Testis (tissue), 5 donors: ENCODE results near the gene MED26. TPM values are rescaled to one million over a fixed set of nuclear protein-coding genes. Genes with fewer than 3 reads are reported as not detected.
A peak's percentile ranks its signal among the peaks of the same experiment; 100 is the strongest.
"Not testable (repeated sequence)": the region's sequence is repeated elsewhere in the genome, so short reads cannot be mapped to it uniquely, and the experiment has no call there.

Experiments
- DNase-seq: peaks from one replicate; pipeline ENCODE4 v3.0.0-alpha.2; 2019
- H3K27ac ChIP-seq, 2 donors: fragments of 200-600 bp; sonication (generic); one replicate each; pipeline ENCODE4 v1.5.1; 2019
- H3K27me3 ChIP-seq: fragments of 200-600 bp; sonication (generic); one replicate; pipeline ENCODE4 v1.5.1; 2019
- H3K36me3 ChIP-seq: fragments of 200-600 bp; sonication (generic); one replicate; pipeline ENCODE4 v1.5.1; 2017; ENCODE audit warnings: low read depth; ENCODE audit errors: missing control alignments
- H3K4me1 ChIP-seq: fragments of 200-600 bp; sonication (generic); one replicate; pipeline ENCODE4 v1.5.1; 2019
- H3K4me3 ChIP-seq, 2 donors: fragments of 200-600 bp; sonication (generic); one replicate each; pipeline ENCODE4 v1.5.1; 2017 to 2019
- H3K9me3 ChIP-seq: fragments of 200-600 bp; sonication (generic); one replicate; pipeline ENCODE4 v1.5.1; 2017
- POLR2A ChIP-seq: fragments of 450-650 bp; IDR thresholded peaks from one replicate; pipeline ENCODE4 v1.6.1; 2017; ENCODE audit warnings: antibody characterized with exemption, mild to moderate bottlenecking, moderate library complexity
- WGBS, 2 donors: methylation state at CpG; one replicate each; pipeline ENCODE4 v1.1.5; 2018; 5-methylcytosine and 5-hydroxymethylcytosine counted together
- intact Hi-C: fragments of 100-400 bp; cut with DNase I; formaldehyde crosslinking; loops from one replicate; pipeline ENCODE4 v1.15.1; 2023; ENCODE audit warnings: low total_unique reads
- long read RNA-seq, 2 donors: transcript quantifications; one replicate each; lab custom pipeline, GENCODE V29; 2026
- polyA plus RNA-seq: library from polyadenylated mRNA; stranded (reverse); fragments of 350-450 nt; fragmentation: Illumina TruSeq; extraction: RNeasy Lipid Tissue Mini Kit (QIAGEN cat#74804); gene quantifications from one replicate; pipeline ENCODE4 v1.2.3, GENCODE V29; 2014; ENCODE audit warnings: low read depth, low replicate concordance; ENCODE audit not compliant: insufficient read depth
- total RNA-seq, 2 donors: library from RNA; depleted of rRNA; stranded (reverse); fragments of >200 nt; gene quantifications; one replicate each; pipeline ENCODE4 v1.2.3, GENCODE V29; 2016
- TF ChIP-seq, protein P1 (sequence below), 3 experiments: fragments of 450-650 bp in 2 of 3; fragments of 200-600 bp in 1 of 3; sonication (generic) in 1 of 3; IDR thresholded peaks; one replicate each; pipeline ENCODE4 v1.5.1; 2016 to 2019; ENCODE audit warnings: antibody characterized with exemption in 3 of 3, mild to moderate bottlenecking in 2 of 3, moderate library complexity in 1 of 3

The MED26 gene, protein sequence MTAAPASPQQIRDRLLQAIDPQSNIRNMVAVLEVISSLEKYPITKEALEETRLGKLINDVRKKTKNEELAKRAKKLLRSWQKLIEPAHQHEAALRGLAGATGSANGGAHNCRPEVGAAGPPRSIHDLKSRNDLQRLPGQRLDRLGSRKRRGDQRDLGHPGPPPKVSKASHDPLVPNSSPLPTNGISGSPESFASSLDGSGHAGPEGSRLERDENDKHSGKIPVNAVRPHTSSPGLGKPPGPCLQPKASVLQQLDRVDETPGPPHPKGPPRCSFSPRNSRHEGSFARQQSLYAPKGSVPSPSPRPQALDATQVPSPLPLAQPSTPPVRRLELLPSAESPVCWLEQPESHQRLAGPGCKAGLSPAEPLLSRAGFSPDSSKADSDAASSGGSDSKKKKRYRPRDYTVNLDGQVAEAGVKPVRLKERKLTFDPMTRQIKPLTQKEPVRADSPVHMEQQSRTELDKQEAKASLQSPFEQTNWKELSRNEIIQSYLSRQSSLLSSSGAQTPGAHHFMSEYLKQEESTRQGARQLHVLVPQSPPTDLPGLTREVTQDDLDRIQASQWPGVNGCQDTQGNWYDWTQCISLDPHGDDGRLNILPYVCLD
- 10 to 100 TPM; 66.1 to 66.5 TPM for total RNA-seq
- 80.8 TPM for polyA plus RNA-seq
- long read RNA-seq, donor 1, transcript MED26-201 (3 exons, 3,174 nt), result minor isoform, 10 of 41 reads
- long read RNA-seq, donor 1, transcript MED26-202 (1 exons, 3,871 nt), result major isoform, 31 of 41 reads
- long read RNA-seq, donor 1, partial matches to known transcripts, result 0 of 41 reads
- long read RNA-seq, donor 1, other reads (novel, unspliced or antisense), result 0 of 41 reads
- long read RNA-seq, donor 2, transcript MED26-201 (3 exons, 3,174 nt), result minor isoform, 8 of 22 reads
- long read RNA-seq, donor 2, transcript MED26-202 (1 exons, 3,871 nt), result major isoform, 14 of 22 reads
- long read RNA-seq, donor 2, partial matches to known transcripts, result 0 of 22 reads
- long read RNA-seq, donor 2, other reads (novel, unspliced or antisense), result 0 of 22 reads

DNA sequence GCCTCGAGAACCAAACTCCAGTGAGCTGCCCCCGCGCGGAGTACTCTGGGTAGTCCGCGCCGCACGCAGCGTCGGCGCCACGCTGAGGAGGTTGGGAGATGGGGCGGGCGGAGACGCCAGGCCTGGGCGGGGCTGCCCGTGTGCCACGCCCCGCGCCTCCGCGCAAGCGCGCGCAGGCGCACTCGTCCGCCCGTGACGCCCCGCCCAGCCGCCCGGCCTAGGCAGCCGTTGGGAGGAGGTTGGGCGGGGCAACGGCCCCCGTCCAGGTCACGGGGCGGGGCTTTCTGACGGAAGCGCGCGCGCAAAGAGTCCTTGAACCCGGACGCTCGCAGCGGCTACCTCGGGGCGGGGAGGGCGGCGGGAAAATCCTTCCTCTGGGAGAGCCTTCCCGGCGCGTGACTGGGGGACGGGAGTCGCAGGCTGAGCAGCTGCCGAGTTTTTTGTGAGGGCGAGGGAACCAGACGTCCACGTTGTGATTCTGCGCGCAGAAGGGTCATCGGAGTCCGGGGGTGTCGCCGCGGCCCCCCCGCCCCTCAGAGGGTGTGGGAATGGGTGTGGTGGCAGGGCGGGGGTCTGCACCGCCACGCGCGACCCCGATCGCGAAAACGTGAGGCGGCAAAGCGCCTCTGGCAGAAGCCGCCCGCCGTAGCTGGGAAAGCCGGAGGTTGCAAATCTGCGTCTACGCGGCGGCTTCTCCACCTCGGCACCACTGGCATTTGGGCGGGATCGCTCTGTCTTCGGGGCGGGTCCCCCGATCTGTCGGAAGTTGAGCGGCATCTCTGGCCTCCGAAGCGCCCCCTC, at the start of gene MED26:
MED26 (minus strand) TSS at position 22 of the 801 bp plus-strand sequence. CDS start 261 bp downstream, outside the sequence.
- peak; percentile 54 for TF ChIP-seq POLR2A
- TF ChIP-seq, protein P1, sequence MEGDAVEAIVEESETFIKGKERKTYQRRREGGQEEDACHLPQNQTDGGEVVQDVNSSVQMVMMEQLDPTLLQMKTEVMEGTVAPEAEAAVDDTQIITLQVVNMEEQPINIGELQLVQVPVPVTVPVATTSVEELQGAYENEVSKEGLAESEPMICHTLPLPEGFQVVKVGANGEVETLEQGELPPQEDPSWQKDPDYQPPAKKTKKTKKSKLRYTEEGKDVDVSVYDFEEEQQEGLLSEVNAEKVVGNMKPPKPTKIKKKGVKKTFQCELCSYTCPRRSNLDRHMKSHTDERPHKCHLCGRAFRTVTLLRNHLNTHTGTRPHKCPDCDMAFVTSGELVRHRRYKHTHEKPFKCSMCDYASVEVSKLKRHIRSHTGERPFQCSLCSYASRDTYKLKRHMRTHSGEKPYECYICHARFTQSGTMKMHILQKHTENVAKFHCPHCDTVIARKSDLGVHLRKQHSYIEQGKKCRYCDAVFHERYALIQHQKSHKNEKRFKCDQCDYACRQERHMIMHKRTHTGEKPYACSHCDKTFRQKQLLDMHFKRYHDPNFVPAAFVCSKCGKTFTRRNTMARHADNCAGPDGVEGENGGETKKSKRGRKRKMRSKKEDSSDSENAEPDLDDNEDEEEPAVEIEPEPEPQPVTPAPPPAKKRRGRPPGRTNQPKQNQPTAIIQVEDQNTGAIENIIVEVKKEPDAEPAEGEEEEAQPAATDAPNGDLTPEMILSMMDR (IDR thresholded peaks at IDR 0.05), result peak in 1 of 3 experiments; percentile 9
- 0% methylated on average over 12 to 59 of the region's 98 CpGs for WGBS, 2 donors
- Histone ChIP-seq H3K27me3 (no peaks in the 10 kb centered on the region), H3K9me3 (no peaks in the 10 kb centered on the region), H3K4me1 (peaks cover 29% of the 10 kb centered on the region), H3K4me3 (peak within 1 kb of the TSS; percentile 98 to 100), H3K36me3 (no peaks in the 10 kb centered on the region), H3K27ac (peak within 1 kb of the TSS; percentile 98)
- DNase-seq, result peak; percentile 97
- intact Hi-C loops, result no loop called here

DNA sequence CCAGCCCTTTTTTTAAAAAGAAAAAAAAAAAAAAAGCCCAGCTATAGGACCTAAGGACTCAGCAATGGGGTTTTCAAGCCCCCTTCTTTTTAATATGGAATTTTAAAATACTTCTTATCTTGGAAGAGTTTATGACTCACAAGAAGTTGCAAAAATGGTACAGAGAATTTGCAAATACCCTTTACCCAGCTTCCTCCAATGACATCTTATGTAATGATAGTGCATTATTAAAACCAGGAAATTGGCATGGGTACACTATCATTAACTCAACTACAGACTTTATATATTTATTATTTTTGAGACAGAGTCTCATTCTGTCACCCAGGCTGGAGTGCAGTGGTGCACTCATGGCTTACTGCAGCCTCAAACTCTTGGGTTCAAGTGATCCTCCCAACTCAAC, 49.1 kb upstream of the MED26 start:
- Histone ChIP-seq H3K27me3 (no peaks in the 10 kb centered on the region), H3K4me1 (no peaks in the 10 kb centered on the region), H3K27ac (no peak overlapping the region), H3K36me3 (no peaks in the 10 kb centered on the region), H3K4me3 (no peak overlapping the region), H3K9me3 (no peaks in the 10 kb centered on the region)
- DNase-seq, result no peak
- TF ChIP-seq, protein P1 (IDR thresholded peaks at IDR 0.05), result no peak
- no peak for TF ChIP-seq POLR2A
- intact Hi-C loops, result no loop called here

DNA sequence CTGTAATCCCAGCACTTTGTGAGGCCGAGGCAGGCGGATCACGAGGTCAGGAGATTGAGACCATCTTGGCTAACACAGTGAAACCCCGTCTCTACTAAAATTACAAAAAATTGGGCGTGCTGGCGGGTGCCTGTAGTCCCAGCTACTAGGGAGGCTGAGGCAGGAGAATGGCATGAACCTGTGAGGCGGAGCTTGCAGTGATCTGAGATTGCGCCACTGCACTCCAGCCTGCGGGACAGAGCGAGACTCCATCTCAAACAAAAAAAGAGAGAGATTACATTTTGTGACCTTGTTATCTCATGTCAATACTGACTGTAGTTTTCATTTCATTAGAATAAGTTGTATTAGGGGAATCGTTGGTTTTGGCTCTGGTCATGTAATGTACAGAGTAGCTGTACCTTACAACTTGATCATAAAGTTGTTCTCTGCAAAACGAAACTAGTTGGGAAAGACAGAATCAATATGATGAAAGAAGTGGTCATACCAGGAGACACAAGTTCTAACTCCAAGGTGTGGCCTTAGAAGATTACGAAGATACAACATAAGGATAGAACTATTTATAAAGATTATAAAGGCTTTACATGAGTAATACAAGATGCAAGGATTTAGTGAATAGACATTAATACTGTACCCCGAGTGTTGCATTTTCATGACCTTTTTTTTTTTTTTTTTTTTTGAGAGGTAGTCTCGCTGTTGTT, 48.2 kb upstream of the MED26 start:
- Histone ChIP-seq H3K27me3 (no peaks in the 10 kb centered on the region), H3K4me3 (no peak overlapping the region), H3K4me1 (no peaks in the 10 kb centered on the region), H3K27ac (no peak overlapping the region), H3K9me3 (no peaks in the 10 kb centered on the region), H3K36me3 (no peaks in the 10 kb centered on the region)
- TF ChIP-seq, protein P1 (IDR thresholded peaks at IDR 0.05), result no peak
- TF ChIP-seq POLR2A, result no peak
- intact Hi-C loops, result no loop called here
- DNase-seq, result no peak
- 90 to 95% methylated on average over 15 of the region's 15 CpGs for WGBS, 2 donors

DNA sequence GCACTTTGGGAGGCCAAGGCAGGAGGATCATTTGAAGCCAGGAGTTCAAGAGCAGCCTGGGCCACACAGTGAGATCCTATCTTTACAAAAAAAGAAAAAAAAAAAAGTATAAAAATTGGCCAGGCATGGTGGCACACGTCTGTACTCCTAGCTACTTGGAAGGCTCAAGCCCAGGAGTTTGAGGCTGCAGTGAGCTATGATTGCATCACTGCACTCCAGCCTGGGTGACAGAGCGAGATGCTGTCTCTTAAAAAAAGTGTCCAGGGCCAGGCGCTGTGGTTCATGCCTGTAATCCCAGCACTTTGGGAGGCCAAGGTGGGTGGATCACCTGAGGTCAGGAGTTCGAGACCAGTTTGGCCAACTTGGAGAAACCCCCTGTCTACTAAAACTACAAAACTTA, 45.8 kb upstream of the MED26 start:
- H3K36me3 ChIP-seq, H3K4me1 ChIP-seq, H3K27me3 ChIP-seq, intact Hi-C loops, H3K27ac ChIP-seq, DNase-seq, H3K4me3 ChIP-seq, H3K9me3 ChIP-seq: not testable (repeated sequence)
- WGBS, 2 donors, result 93 to 97% methylated on average over 4 of the region's 4 CpGs
